GM19025 (cell line): Measurements from ENCODE around the gene RPS14.
"Not testable (repeated sequence)": the region's sequence is repeated elsewhere in the genome, so short reads cannot be mapped to it uniquely, and the experiment has no call there.

Experiments
- ATAC-seq: cut with Tn5 transposase; IDR thresholded peaks from one replicate; pipeline ENCODE4 v1.9.1; 2021; ENCODE audit warnings: mild to moderate bottlenecking, low read depth, moderate library complexity; ENCODE audit not compliant: unreplicated experiment

RPS14 gene

GRCh38 chr5:150419630-150420270 is 29.8 kb downstream of the RPS14 start:
- ATAC-seq = no peak

GRCh38 chr5:150413902-150414790 is 35.4 kb downstream of the RPS14 start:
- ATAC-seq = not testable (repeated sequence)

GRCh38 chr5:150413176-150413901 is 36.2 kb downstream of the RPS14 start:
- ATAC-seq = no peak

- peak; percentile 72 for ATAC-seq
Observed at GRCh38 chr5:150412319-150413175, 37.0 kb downstream of the RPS14 start, which contains the start of gene CD74. CD74 (minus strand) TSS chr5:150412910; CDS start chr5:150412749, 161 bp downstream.

- no peak for ATAC-seq
Observed at GRCh38 chr5:150411245-150411979, 38.1 kb downstream of the RPS14 start.

- no peak for ATAC-seq
Observed at GRCh38 chr5:150410524-150411244, 38.9 kb downstream of the RPS14 start.

GRCh38 chr5:150409638-150410523 is 39.7 kb downstream of the RPS14 start:
- peak; percentile 21 for ATAC-seq

- no peak for ATAC-seq
Observed at GRCh38 chr5:150408231-150408943, 41.2 kb downstream of the RPS14 start.

GRCh38 chr5:150407096-150407720 is 42.3 kb downstream of the RPS14 start:
- ATAC-seq = no peak

GRCh38 chr5:150406723-150407095 is 42.8 kb downstream of the RPS14 start:
- no peak for ATAC-seq

- no peak for ATAC-seq
Observed at GRCh38 chr5:150406103-150406722, 43.3 kb downstream of the RPS14 start.

- no peak for ATAC-seq
Observed at GRCh38 chr5:150404941-150405816, 44.4 kb downstream of the RPS14 start.

- no peak for ATAC-seq
Observed at GRCh38 chr5:150404535-150404934, 45.0 kb downstream of the RPS14 start.

- no peak for ATAC-seq
Observed at GRCh38 chr5:150404121-150404520, 45.4 kb downstream of the RPS14 start.

GRCh38 chr5:150402901-150403342 is 46.6 kb downstream of the RPS14 start:
- no peak for ATAC-seq
